NB4 (cell line): ENCODE results near the gene MEF2C.

Experiments
- MYC ChIP-seq: IDR thresholded peaks from 2 replicates; pipeline ENCODE4 v1.6.1; 2011; ENCODE audit warnings: low read depth, low read length
- POLR2A ChIP-seq: IDR thresholded peaks from 2 replicates; pipeline ENCODE4 v1.6.1; 2011; ENCODE audit warnings: mild to moderate bottlenecking; ENCODE audit not compliant: insufficient read length; ENCODE audit errors: extremely low read depth
- TF ChIP-seq, protein P1 (sequence below): IDR thresholded peaks from one replicate; pipeline ENCODE4 v1.5.1; 2012; ENCODE audit warnings: low read depth, low read length
- TF ChIP-seq, protein P2 (sequence below): IDR thresholded peaks from 2 replicates; pipeline ENCODE4 v1.6.1; 2011; ENCODE audit warnings: low read depth, low read length

DNA sequence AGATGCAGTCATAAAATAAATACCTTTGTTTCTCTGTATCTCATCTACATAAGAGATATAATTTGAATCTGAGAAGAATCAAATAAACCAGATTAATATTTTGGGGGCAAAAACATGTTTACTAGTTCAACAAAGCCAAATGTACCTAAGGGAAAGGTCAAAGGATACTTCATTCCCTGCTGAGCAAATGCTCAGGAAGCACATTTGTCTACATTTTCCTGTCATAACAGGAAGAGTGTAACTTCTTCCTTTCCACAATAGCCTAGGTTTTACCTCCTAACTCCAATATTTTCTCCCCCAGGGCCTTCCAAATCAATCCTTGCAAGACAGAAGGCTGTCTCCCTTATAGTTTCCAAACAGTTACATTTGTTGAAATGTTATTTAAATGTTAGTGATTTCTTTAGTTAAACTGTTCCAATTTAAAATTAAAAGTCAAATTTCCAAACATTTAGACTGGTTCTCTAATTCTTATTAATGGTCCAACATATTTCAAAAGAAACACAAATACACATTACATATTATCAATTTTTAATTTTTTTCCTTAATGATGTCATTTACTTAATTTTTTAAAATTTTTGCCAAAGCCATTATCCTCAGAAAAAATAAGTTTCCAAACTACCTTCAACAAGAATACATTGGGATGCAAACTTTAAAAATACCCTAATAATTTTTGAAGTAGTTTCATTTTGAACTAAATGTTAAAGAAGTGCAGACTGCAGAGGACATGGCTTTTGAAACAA is 67.8 kb downstream of the MEF2C start:
- TF ChIP-seq, protein P1, sequence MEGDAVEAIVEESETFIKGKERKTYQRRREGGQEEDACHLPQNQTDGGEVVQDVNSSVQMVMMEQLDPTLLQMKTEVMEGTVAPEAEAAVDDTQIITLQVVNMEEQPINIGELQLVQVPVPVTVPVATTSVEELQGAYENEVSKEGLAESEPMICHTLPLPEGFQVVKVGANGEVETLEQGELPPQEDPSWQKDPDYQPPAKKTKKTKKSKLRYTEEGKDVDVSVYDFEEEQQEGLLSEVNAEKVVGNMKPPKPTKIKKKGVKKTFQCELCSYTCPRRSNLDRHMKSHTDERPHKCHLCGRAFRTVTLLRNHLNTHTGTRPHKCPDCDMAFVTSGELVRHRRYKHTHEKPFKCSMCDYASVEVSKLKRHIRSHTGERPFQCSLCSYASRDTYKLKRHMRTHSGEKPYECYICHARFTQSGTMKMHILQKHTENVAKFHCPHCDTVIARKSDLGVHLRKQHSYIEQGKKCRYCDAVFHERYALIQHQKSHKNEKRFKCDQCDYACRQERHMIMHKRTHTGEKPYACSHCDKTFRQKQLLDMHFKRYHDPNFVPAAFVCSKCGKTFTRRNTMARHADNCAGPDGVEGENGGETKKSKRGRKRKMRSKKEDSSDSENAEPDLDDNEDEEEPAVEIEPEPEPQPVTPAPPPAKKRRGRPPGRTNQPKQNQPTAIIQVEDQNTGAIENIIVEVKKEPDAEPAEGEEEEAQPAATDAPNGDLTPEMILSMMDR, result no peak
- TF ChIP-seq POLR2A (no peak), MYC (no peak)
- TF ChIP-seq, protein P2, sequence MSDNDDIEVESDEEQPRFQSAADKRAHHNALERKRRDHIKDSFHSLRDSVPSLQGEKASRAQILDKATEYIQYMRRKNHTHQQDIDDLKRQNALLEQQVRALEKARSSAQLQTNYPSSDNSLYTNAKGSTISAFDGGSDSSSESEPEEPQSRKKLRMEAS, result no peak
